AML-193 (cell line): ENCODE data around the gene ZFPL1.

Experiments used
- DNase-seq, 2 experiments: peaks; one replicate each; lab custom pipeline; 2025; lab: John Stamatoyannopoulos, UW

Gene ZFPL1

GRCh38 chr11:65090628-65091027 lies 6.6 kb downstream of the ZFPL1 start:
- no peak for DNase-seq

- DNase-seq = no peak
These were observed 11.4 kb downstream of the ZFPL1 start for GRCh38 chr11:65095427-65095826.

- DNase-seq = peak; percentile 80 to 83
These were observed 12.2 kb downstream of the ZFPL1 start, which contains the start of gene VPS51 for GRCh38 chr11:65095974-65096806. TSS of gene VPS51 (plus strand) at chr11:65096214. CDS start at chr11:65096251, 37 bp downstream.

GRCh38 chr11:65096926-65097325 lies 12.9 kb downstream of the ZFPL1 start:
- DNase-seq = no peak

GRCh38 chr11:65100674-65101350 lies 16.8 kb downstream of the ZFPL1 start:
- no peak for DNase-seq

GRCh38 chr11:65102142-65103095 lies 18.4 kb downstream of the ZFPL1 start:
- DNase-seq = no peak

GRCh38 chr11:65103476-65103875 lies 19.5 kb downstream of the ZFPL1 start:
- DNase-seq = no peak

GRCh38 chr11:65104628-65105027 lies 20.6 kb downstream of the ZFPL1 start:
- no peak for DNase-seq

- no peak for DNase-seq
These were observed 23.1 kb downstream of the ZFPL1 start for GRCh38 chr11:65107078-65107477.

GRCh38 chr11:65107751-65108468 lies 23.9 kb downstream of the ZFPL1 start:
- no peak for DNase-seq

GRCh38 chr11:65108469-65109123 lies 24.6 kb downstream of the ZFPL1 start:
- DNase-seq = no peak

- no peak for DNase-seq
These were observed 25.5 kb downstream of the ZFPL1 start for GRCh38 chr11:65109231-65110198.

GRCh38 chr11:65110354-65110861 lies 26.4 kb downstream of the ZFPL1 start:
- DNase-seq = peak; percentile 65 to 82

GRCh38 chr11:65111159-65111743 lies 27.2 kb downstream of the ZFPL1 start:
- DNase-seq = no peak

- DNase-seq = peak; percentile 81 to 86
These were observed 27.9 kb downstream of the ZFPL1 start, which contains the start of gene TM7SF2 for GRCh38 chr11:65111744-65112545. TSS of gene TM7SF2 (plus strand) at chr11:65111872. CDS start at chr11:65112016, 144 bp downstream.

- DNase-seq = peak; percentile 46 to 56
These were observed 28.7 kb downstream of the ZFPL1 start for GRCh38 chr11:65112546-65113360.

GRCh38 chr11:65113361-65113756 lies 29.3 kb downstream of the ZFPL1 start:
- no peak for DNase-seq
